ENCODE measurements around the gene RBM39. TPM values are rescaled to one million over a fixed set of nuclear protein-coding genes. Genes with fewer than 3 reads are reported as not detected.

Gene RBM39
- total and polyA plus RNA-seq, 9 of the 15 experiments (the other 6 are each of a cell fraction or from before 2014, with no cell fraction given): 143 to 319 (median 228) TPM

- no peak for ATAC-seq
- Histone ChIP-seq H3K4me3 (no peak overlapping the region), H3K27ac (ENCODE audit: extremely low read depth, low read depth, low read length) (no peak overlapping the region), H3K36me3 (ENCODE audit: control insufficient read depth, insufficient read depth, low read length) (peaks cover 82% of the 10 kb centered on the region), H2AFZ (ENCODE audit: low read depth, low read length) (no peak overlapping the region), H4K20me1 (replicated peaks; ENCODE audit: control insufficient read depth, insufficient read depth, low read length) (peaks cover 56% of the 10 kb centered on the region), H3K9me3 (replicated peaks; ENCODE audit: control insufficient read depth, insufficient read depth, low read depth, low read length) (no peaks in the 10 kb centered on the region), H3K4me1 (replicated peaks in 1 of 2; ENCODE audit: control insufficient read depth in 2 of 2, insufficient read depth in 2 of 2, low read length in 2 of 2) (peaks cover 0 to 13% of the 10 kb centered on the region in 2 experiments; a peak in 2 of 5 replicates), H3K9me1 (ENCODE audit: control insufficient read depth, insufficient read depth, low read length) (no peaks in the 10 kb centered on the region), H3K4me2 (ENCODE audit: insufficient read depth, low read length) (no peak overlapping the region), H3K9ac (ENCODE audit: insufficient read depth in 1 of 2, low read depth in 2 of 2, low read length in 2 of 2) (no peak overlapping the region), H3K79me2 (ENCODE audit: control insufficient read depth, insufficient read depth, low read length) (peaks cover 96% of the 10 kb centered on the region), H3K27me3 (ENCODE audit: control insufficient read depth in 2 of 2, insufficient read depth in 2 of 2, low read length in 2 of 2) (no peaks in the 10 kb centered on the region)
- no peak for DNase-seq (ENCODE audit: extremely low read depth in 1 of 4, low spot score in 3 of 4)
- ChIA-PET CTCF (ENCODE audit: low intra/inter-chr PET ratio) (no interaction called here), POLR2A (interaction anchor here (0.9 to 7.0 kb wide), 5 partner anchors 10 to 216 kb away, joined by 3 to 99 read pairs (median 4); partner anchors contain the start of gene SCAND1)
- no TSS peak for BruUV-seq (replicated peaks)
- intact Hi-C loops (cut with micrococcal nuclease): no loop called here
- in situ Hi-C loops (cut with MboI): no loop called here
- no peak for FAIRE-seq
- WGBS (ENCODE audit: insufficient coverage, low coverage, missing lambda C conversion rate): 93% methylated on average over 14 of the region's 15 CpGs
- no peak for TF ChIP-seq ZSCAN29 (IDR thresholded peaks at IDR 0.05)
- TF ChIP-seq RBFOX2 (IDR thresholded peaks at IDR 0.05; ENCODE audit: low read depth, low read length): peak; percentile 50
- no peak for TF ChIP-seq CBX8 (IDR thresholded peaks at IDR 0.05; ENCODE audit: borderline replicate concordance, extremely low read depth, low read depth, low read length, poor library complexity, severe bottlenecking)
- no peak for TF ChIP-seq HNRNPL (IDR thresholded peaks at IDR 0.05; ENCODE audit: low read depth, low read length)
- TF ChIP-seq PCBP2 (IDR thresholded peaks at IDR 0.05; ENCODE audit: low read depth, low read length, poor library complexity, severe bottlenecking): no peak
- no peak for TF ChIP-seq POLR3A (IDR thresholded peaks at IDR 0.05; ENCODE audit: borderline replicate concordance, extremely low read depth, insufficient read depth, insufficient read length)
- no peak for TF ChIP-seq PHB (CRISPR knock-in tag; IDR thresholded peaks at IDR 0.05)
- TF ChIP-seq ZFX (CRISPR knock-in tag; IDR thresholded peaks at IDR 0.05): 0 out of 2 replicates have a peak, but pooled peaks have one; percentile 13
- no peak for TF ChIP-seq ZNF584 (CRISPR knock-in tag; IDR thresholded peaks at IDR 0.05; ENCODE audit: low read depth)
- TF ChIP-seq, protein P1, sequence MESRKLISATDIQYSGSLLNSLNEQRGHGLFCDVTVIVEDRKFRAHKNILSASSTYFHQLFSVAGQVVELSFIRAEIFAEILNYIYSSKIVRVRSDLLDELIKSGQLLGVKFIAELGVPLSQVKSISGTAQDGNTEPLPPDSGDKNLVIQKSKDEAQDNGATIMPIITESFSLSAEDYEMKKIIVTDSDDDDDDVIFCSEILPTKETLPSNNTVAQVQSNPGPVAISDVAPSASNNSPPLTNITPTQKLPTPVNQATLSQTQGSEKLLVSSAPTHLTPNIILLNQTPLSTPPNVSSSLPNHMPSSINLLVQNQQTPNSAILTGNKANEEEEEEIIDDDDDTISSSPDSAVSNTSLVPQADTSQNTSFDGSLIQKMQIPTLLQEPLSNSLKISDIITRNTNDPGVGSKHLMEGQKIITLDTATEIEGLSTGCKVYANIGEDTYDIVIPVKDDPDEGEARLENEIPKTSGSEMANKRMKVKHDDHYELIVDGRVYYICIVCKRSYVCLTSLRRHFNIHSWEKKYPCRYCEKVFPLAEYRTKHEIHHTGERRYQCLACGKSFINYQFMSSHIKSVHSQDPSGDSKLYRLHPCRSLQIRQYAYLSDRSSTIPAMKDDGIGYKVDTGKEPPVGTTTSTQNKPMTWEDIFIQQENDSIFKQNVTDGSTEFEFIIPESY (CRISPR knock-in tag; IDR thresholded peaks at IDR 0.05): no peak
- no peak for TF ChIP-seq ATF3 (IDR thresholded peaks at IDR 0.05)
- TF ChIP-seq ATF3 (CRISPR knock-in tag; conservative IDR thresholded peaks at IDR 0.05): no peak
- no peak for TF ChIP-seq ETS2 (tag; IDR thresholded peaks at IDR 0.05; ENCODE audit: borderline replicate concordance, poor library complexity, severe bottlenecking)
- no peak for TF ChIP-seq ZNF133 (CRISPR knock-in tag; IDR thresholded peaks at IDR 0.05)
- TF ChIP-seq SAFB2 (IDR thresholded peaks at IDR 0.05; ENCODE audit: borderline replicate concordance, low read depth, low read length, severe bottlenecking): no peak
- TF ChIP-seq DPF2 (IDR thresholded peaks at IDR 0.05): no peak
Observed at GRCh38 chr20:35737865-35738333, 4.2 kb downstream of the RBM39 start.
